Stimulated activated CD8-positive, alpha-beta memory T cell treated with anti-CD3 and anti-CD28 coated beads, Interleukin-15, amount 100 ng/mL, for 24 hours (primary cell): ENCODE data around the gene MPPED1.

Experiments
- DNase-seq: peaks from one replicate; pipeline ENCODE4 v3.0.0-alpha.2; 2020; ENCODE audit warnings: low read depth

Gene MPPED1

GRCh38 chr22:43498856-43499253 lies 87.0 kb downstream of the MPPED1 start:
- DNase-seq = no peak

GRCh38 chr22:43500792-43501785 lies 89.3 kb downstream of the MPPED1 start:
- no peak for DNase-seq

GRCh38 chr22:43501878-43502277 lies 90.1 kb downstream of the MPPED1 start:
- no peak for DNase-seq

- no peak for DNase-seq
Measured at GRCh38 chr22:43502306-43502874, 90.6 kb downstream of the MPPED1 start.

- DNase-seq = no peak
Measured at GRCh38 chr22:43504068-43504467, 92.3 kb downstream of the MPPED1 start.

- no peak for DNase-seq
Measured at GRCh38 chr22:43504666-43505261, 93.0 kb downstream of the MPPED1 start.

- DNase-seq = no peak
Measured at GRCh38 chr22:43505423-43505822, 93.6 kb downstream of the MPPED1 start.

GRCh38 chr22:43505896-43506295 lies 94.1 kb downstream of the MPPED1 start:
- DNase-seq = no peak

- no peak for DNase-seq
Measured at GRCh38 chr22:43506487-43506886, 94.7 kb downstream of the MPPED1 start.

GRCh38 chr22:43507235-43507634 lies 95.4 kb downstream of the MPPED1 start:
- no peak for DNase-seq

- no peak for DNase-seq
Measured at GRCh38 chr22:43508489-43508888, 96.7 kb downstream of the MPPED1 start.

GRCh38 chr22:43509337-43509736 lies 97.5 kb downstream of the MPPED1 start:
- DNase-seq = no peak

GRCh38 chr22:43510281-43511070 lies 98.7 kb downstream of the MPPED1 start:
- no peak for DNase-seq

- DNase-seq = no peak
Measured at GRCh38 chr22:43511276-43511910, 99.6 kb downstream of the MPPED1 start.

GRCh38 chr22:43512279-43512678 lies 100.5 kb downstream of the MPPED1 start:
- DNase-seq = no peak

- DNase-seq = no peak
Measured at GRCh38 chr22:43514476-43515157, 102.8 kb downstream of the MPPED1 start.

GRCh38 chr22:43515411-43515810 lies 103.6 kb downstream of the MPPED1 start:
- DNase-seq = no peak

GRCh38 chr22:43515902-43516301 lies 104.1 kb downstream of the MPPED1 start:
- no peak for DNase-seq

- DNase-seq = no peak
Measured at GRCh38 chr22:43516386-43516785, 104.6 kb downstream of the MPPED1 start.

- no peak for DNase-seq
Measured at GRCh38 chr22:43516996-43517635, 105.3 kb downstream of the MPPED1 start.

GRCh38 chr22:43520632-43521039 lies 108.8 kb downstream of the MPPED1 start:
- no peak for DNase-seq
